GM12873 (cell line): ENCODE results near the gene FURIN.

Experiments
- CTCF ChIP-seq: IDR thresholded peaks from 2 replicates; pipeline ENCODE4 v1.5.1; 2012; ENCODE audit warnings: low read depth, mild to moderate bottlenecking, moderate library complexity, low read length, control low read depth; ENCODE audit not compliant: insufficient read depth; ENCODE audit errors: missing control alignments

The FURIN gene

GRCh38 chr15:90868261-90868689 is at the start of gene FURIN:
Gene FURIN, plus strand, starts transcription at chr15:90868588. Its CDS starts 7,153 bp downstream, at chr15:90875741.
- TF ChIP-seq CTCF: no peak

GRCh38 chr15:90819390-90819789 is 49.0 kb upstream of the FURIN start:
- TF ChIP-seq CTCF: no peak

GRCh38 chr15:90819850-90820249 is 48.5 kb upstream of the FURIN start:
- TF ChIP-seq CTCF: no peak

- TF ChIP-seq CTCF: no peak
Measured at GRCh38 chr15:90820481-90820880, 47.9 kb upstream of the FURIN start.

- TF ChIP-seq CTCF: no peak
Measured at GRCh38 chr15:90822204-90822955, 46.0 kb upstream of the FURIN start.

- no peak for TF ChIP-seq CTCF
Measured at GRCh38 chr15:90823455-90823974, 44.9 kb upstream of the FURIN start.

- TF ChIP-seq CTCF: no peak
Measured at GRCh38 chr15:90826886-90827435, 41.4 kb upstream of the FURIN start.
